ENCODE results near the gene CERS6.

Gene CERS6

GRCh38 chr2:168679081-168679480 lies 223.0 kb downstream of the CERS6 start:
- no peak for DNase-seq

- no peak for DNase-seq
Observed at GRCh38 chr2:168679741-168680310, 223.8 kb downstream of the CERS6 start.

GRCh38 chr2:168683996-168684395 lies 227.9 kb downstream of the CERS6 start:
- no peak for DNase-seq

- no peak for DNase-seq
Observed at GRCh38 chr2:168684921-168685599, 229.0 kb downstream of the CERS6 start.

DNA sequence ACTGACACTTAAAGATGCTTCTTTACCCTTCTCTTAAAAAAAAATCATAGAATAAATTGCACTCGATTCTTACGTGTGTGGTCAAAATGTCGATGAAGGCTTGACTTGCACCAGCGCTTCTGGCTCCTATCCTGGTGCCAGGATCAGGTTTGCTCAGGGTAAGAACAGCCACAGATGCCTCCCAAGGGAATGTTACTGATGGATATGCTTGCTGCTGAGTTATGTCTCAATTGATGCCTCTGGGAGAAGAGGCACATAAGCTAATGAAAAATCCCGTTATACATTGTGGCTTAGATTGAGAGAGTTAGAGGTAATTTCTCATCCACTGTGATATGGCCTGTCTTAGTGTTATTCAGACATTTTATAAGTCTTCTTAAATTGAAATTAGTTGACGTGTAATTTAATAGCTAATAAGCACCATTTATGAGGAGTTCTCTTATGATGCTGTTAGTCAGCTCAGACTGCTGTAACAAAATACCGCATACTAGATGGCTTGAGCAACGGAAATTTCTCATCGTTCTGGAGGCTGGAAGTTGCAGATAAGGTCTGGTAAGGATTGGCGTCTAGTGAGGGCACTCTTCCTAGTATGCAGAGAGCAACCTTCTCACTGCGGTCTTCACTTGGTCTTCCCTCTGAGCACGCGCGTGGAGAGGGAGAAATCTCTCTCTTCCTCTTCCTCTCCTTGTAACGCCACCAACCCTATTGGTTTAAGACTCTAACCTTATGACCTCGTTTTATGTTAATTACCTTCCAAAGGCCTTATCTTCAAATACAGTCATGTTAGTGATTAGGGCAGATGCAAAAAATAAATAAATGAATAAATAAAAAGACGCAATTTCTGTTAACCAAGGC lies 229.8 kb downstream of the CERS6 start:
- DNase-seq, result no peak

DNA sequence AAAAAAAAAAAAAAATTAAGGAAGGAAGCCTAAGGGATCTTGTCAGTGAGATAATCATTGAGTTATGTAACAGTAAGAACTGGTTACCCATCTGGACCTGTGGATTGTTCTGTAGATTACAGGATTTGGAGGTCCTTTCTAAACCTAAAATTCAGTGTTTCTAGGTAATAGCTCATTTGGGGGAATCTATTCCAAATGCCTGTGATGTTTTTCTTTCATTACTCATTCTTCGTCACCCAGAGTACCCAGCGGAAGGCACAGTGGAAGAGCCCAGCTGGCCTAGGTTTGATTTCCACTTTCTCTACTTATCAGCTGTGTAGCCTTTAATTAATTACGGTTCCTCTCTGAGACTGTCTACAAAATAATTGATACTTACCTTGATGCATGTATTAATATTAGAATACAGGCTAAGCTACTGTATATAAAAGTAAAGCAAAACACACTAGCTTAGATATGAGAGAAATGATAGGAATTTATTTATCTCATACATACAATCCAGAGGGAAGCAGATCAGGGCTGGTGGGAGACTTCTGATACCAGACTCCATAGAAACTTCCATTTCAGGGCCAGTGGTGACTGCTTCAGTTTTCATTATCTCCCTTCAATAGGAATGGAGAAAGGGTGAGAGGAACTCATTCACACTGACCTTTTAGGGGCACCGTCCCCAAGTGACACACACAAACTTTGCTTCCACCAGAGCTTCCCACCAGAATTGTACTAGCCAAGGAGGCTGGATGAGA lies 230.6 kb downstream of the CERS6 start:
- DNase-seq, result no peak

GRCh38 chr2:168687314-168687713 lies 231.2 kb downstream of the CERS6 start:
- DNase-seq, result no peak

GRCh38 chr2:168690381-168690885 lies 234.4 kb downstream of the CERS6 start:
- no peak for DNase-seq

DNA sequence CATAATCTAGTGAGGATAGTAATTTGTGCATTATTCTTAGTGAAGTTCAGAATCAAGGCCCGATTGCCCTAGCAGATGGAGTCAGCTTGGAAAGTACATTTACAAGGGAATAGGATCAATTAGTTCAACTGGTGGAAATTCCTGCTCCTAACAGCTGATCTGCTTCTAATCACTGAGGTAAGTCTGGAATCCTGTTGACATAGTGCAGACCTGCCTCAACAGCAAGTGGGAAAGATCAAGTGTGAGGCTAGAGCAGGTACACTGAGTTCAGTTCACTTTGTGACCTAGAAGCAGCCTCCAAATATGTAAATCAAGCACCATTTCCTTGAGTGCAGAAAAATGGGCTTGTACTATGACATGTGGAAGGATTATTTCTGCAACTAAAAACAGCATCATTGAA lies 235.1 kb downstream of the CERS6 start:
- no peak for DNase-seq

GRCh38 chr2:168692132-168692744 lies 236.2 kb downstream of the CERS6 start:
- DNase-seq, result peak in 1 of 5 donors; percentile 78

- DNase-seq, result no peak
Observed at GRCh38 chr2:168694173-168694572, 238.1 kb downstream of the CERS6 start.

- DNase-seq, result no peak
Observed at GRCh38 chr2:168694866-168695265, 238.8 kb downstream of the CERS6 start.

DNA sequence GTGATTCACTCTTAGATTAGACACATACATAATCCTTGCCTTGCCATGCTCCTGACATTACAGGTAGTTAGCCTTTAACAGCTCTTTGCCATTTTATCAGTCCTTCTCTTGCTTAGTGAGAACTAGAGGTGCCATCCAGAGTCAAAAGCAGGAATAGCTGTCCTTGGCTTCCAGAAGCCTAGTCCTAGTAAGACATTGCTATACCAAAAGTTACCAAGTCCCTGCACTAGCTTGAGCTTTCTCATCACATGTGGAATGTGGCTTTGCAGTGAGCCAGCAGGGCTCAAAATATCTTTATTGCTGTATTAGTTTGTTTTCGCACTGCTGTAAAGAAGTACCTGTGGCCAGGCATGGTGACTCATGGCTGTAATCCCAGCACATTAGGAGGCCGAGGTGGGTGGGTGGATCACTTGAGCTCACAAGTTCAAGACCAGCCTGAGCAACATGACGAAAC lies 241.6 kb downstream of the CERS6 start:
- no peak for DNase-seq

DNA sequence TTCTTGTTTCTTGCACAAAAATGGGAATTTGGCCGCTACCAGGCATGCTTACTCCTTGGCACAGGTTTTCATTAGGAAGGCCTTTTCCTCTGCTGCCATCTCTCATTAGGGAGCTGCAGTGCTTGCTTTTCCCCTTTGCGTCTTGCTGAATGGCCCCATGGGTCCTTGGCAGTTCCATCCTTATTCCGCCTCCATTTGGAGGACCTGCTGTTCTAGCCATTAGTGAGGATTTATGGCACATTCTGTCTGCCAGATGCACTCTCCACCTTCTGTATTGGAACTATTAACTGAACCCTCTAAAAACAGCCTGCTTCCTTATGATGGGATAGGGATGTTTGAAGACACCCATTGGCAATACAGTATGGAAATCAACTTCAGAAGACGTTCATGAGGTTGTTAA lies 242.9 kb downstream of the CERS6 start:
- DNase-seq, result no peak

- DNase-seq, result no peak
Observed at GRCh38 chr2:168699844-168700417, 243.9 kb downstream of the CERS6 start.

- DNase-seq, result no peak
Observed at GRCh38 chr2:168700615-168701245, 244.7 kb downstream of the CERS6 start.

DNA sequence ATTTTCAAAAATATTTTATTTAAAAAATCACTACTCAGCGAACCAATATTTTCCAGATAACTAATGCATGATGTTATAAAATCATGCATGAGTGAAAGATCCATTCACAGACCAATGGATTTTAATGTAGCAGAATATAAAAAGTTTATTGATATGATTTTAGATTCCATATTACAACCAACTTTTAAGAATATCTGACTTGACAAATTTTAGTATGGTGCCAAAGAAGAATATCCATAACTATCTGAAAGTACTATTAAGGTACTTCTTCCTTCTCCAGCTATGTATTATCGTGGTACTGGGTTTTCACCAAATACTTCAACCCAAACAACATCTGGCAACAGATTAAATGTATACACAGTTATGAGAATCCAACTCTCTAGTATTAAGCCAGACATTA lies 246.5 kb downstream of the CERS6 start:
- no peak for DNase-seq

- DNase-seq, result no peak
Observed at GRCh38 chr2:168703926-168704325, 247.9 kb downstream of the CERS6 start.

DNA sequence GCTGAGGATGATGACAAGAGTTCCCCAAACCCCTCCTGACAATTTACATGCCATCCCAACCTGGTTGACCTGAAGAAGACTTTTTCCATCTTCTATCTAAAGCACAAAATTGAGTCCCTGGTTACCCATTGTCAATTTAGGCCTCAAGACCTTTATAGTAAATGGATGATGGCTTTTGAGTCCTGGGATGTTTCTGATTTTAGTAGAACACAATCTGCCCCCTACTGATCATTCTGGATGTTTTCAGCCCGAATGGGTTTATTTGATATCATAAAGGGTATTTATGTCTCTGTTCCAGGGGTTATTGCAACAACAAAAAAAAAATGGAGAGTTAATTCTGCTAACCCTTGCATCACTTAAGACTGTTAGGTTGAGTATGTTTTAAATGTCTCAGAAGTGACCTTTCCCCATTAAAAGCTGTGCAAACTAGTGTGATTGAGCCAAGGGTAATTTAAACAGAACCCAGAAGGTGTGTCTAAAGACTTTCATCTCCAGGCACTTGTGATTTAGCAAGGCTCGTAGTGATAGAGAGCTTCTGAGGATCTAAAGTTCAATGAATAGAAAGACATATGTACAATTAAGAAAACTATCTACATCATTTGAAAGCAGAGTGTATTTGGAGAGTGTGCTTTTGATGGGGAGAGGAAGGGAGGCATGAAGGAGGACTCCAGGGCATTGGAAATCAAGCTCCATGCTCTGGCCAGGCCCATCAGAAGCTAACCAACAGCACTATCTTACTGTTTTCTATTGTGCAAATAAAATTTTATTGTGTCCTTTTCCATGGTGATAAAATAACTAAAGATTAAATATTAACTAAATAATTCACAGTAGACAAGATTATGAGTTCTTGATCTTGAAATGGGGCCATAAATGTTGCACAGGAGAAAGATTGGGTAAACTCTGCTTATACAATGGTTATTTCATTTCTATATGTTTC lies 249.7 kb downstream of the CERS6 start:
- peak in 1 of 5 donors; percentile 19 for DNase-seq

- DNase-seq, result no peak
Observed at GRCh38 chr2:168706806-168707205, 250.7 kb downstream of the CERS6 start.
